Heart left ventricle (tissue), 16 donors: ENCODE measurements around the gene ZCCHC2. TPM values are rescaled to one million over a fixed set of nuclear protein-coding genes. Genes with fewer than 3 reads are reported as not detected.

Source experiments
- ATAC-seq, 4 donors: fragments of 200-7000 bp; cut with Tn5 transposase; one replicate each; pipeline ENCODE4 v1.9.1; 2020 to 2022; ENCODE audit warnings: moderate library complexity in 4 of 4, mild to moderate bottlenecking in 3 of 4, moderate number of reproducible peaks in 1 of 4
- DNase-seq, 5 donors: peaks; one replicate each; pipeline ENCODE4 v3.0.0-alpha.2; 2020
- H3K27ac ChIP-seq, 12 donors: fragments of 200-600 bp; sonication (generic) in 4 of 12; one replicate each; pipeline versions ENCODE4 v1.5.0 to v1.8.0; 2016 to 2022; ENCODE audit warnings: mild to moderate bottlenecking in 2 of 12
- H3K27me3 ChIP-seq, 9 donors: fragments of 200-600 bp; sonication (generic) in 2 of 9; one replicate each; pipeline versions ENCODE4 v1.5.1 to v1.8.0; 2016 to 2022; ENCODE audit warnings: mild to moderate bottlenecking in 3 of 9
- H3K36me3 ChIP-seq, 9 donors: fragments of 200-600 bp; sonication (generic) in 2 of 9; one replicate each; pipeline versions ENCODE4 v1.5.0 to v1.8.0; 2018 to 2022; ENCODE audit warnings: mild to moderate bottlenecking in 2 of 9
- H3K4me1 ChIP-seq, 12 donors: fragments of 200-600 bp; sonication (generic) in 4 of 12; one replicate each; pipeline versions ENCODE4 v1.5.0 to v1.8.0; 2016 to 2022; ENCODE audit warnings: mild to moderate bottlenecking in 3 of 12
- H3K4me3 ChIP-seq, 12 donors: fragments of 200-600 bp; sonication (generic) in 4 of 12; one replicate each; pipeline versions ENCODE4 v1.5.0 to v1.8.0; 2017 to 2022; ENCODE audit warnings: mild to moderate bottlenecking in 9 of 12, moderate library complexity in 4 of 12
- H3K9me3 ChIP-seq, 12 donors: fragments of 200-600 bp; sonication (generic) in 4 of 12; one replicate each; pipeline versions ENCODE4 v1.5.0 to v1.8.0; 2016 to 2022; ENCODE audit warnings: mild to moderate bottlenecking in 1 of 12
- POLR2A ChIP-seq, 2 donors: fragments of 450-650 bp; IDR thresholded peaks; one replicate each; pipeline ENCODE4 v1.6.1; 2017; ENCODE audit warnings: antibody characterized with exemption in 2 of 2, mild to moderate bottlenecking in 2 of 2, moderate library complexity in 2 of 2
- WGBS, 4 donors: extraction: QIAGEN DNeasy Blood & Tissue Kit in 2 of 4; methylation state at CpG; one replicate each; pipeline versions ENCODE4 v1.1.5 to v1.1.7; 2013 to 2018; 5-methylcytosine and 5-hydroxymethylcytosine counted together
- intact Hi-C, 10 donors: fragments of 100-400 bp; cut with DNase I; formaldehyde crosslinking; loops; one replicate each; pipeline versions ENCODE4 v1.11.1 to v1.14.2; 2022
- polyA plus RNA-seq, 2 donors: library from polyadenylated mRNA; stranded (reverse); fragments of 200-250 nt; gene quantifications; one replicate each; pipeline ENCODE4 v1.2.3, GENCODE V29; 2013
- total RNA-seq, 9 donors: library from RNA; depleted of rRNA in 2 of 9; stranded (reverse); fragments of >200 nt in 2 of 9; fragmentation: NEBNext Ultra II Directional in 3 of 9; extraction: Animal tissue kit (Norgen Biotek cat#: 25700) in 3 of 9; gene quantifications; one replicate each; pipeline versions ENCODE4 v1.1.0 to v1.2.4, GENCODE V29; 2016 to 2023
- TF ChIP-seq, protein P1 (sequence below), 12 donors: fragments of 200-600 bp; sonication (generic) in 4 of 12; IDR thresholded peaks; one replicate each; pipeline versions ENCODE4 v1.5.0 to v1.8.0; 2018 to 2022; ENCODE audit warnings: antibody characterized with exemption in 12 of 12, mild to moderate bottlenecking in 5 of 12
- donor health status: ischemic (EF 13 %, LVEDD 7.1; RV severe dilation, severe dysfunction).
- donor health status: healthy with polysubstance abuse.
- donor health status: DM: no; HTN: yes; CAD: no.
- donor health status: DM: no; HTN: no; CAD: no.
- donor health status: ischemic (EF 25% LVEDD 6.9; RV normal size, moderate dysfunction).
- donor health status: ischemic (EF 25% LVEDD 5.7; RV mildly dilated, moderate dysfunction).
- donor health status: healthy.
- donor health status: DM: yes; HTN: yes; CAD: no.
- donor health status: ischemic (EF 35%, LVEDD 5.7; RV mildly dilated, moderate dysfunction).
- donor health status: nonischemic (EF 11% LVEDD 7.7; RV severe dilation, severe dysfunction).
- donor health status: DM: yes; HTN: yes; CAD: no.
- donor health status: PGD.
- donor health status: ischemic (EF 29% LVEDD 5.4; RV normal size, mild dysfunction).
- donor health status: nonischemic (EF 23%, LVEDD 6.1; RV moderate dilation, normal function).

Gene ZCCHC2
- total and polyA plus RNA-seq, 11 donors = 5.6 to 27.5 (median 18.6) TPM

DNA sequence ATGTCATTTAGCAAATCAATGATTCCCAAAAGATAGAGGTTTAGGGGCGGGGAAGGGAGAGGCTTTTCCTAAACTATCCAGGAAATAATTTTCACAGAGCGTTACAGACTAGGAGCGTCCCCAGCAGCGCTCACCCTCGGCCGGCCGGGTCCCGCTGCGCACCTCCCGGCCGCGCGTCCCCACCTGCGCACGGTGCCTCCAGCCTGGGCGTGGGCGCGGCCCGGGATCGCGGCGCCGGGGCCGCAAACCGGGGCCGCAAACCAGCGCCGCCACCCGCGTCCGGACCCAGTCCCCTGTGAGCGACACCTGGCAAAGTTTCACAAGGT lies 684 bp upstream of the ZCCHC2 start:
- TF ChIP-seq POLR2A (IDR thresholded peaks at IDR 0.05) = no peak
- TF ChIP-seq, protein P1, sequence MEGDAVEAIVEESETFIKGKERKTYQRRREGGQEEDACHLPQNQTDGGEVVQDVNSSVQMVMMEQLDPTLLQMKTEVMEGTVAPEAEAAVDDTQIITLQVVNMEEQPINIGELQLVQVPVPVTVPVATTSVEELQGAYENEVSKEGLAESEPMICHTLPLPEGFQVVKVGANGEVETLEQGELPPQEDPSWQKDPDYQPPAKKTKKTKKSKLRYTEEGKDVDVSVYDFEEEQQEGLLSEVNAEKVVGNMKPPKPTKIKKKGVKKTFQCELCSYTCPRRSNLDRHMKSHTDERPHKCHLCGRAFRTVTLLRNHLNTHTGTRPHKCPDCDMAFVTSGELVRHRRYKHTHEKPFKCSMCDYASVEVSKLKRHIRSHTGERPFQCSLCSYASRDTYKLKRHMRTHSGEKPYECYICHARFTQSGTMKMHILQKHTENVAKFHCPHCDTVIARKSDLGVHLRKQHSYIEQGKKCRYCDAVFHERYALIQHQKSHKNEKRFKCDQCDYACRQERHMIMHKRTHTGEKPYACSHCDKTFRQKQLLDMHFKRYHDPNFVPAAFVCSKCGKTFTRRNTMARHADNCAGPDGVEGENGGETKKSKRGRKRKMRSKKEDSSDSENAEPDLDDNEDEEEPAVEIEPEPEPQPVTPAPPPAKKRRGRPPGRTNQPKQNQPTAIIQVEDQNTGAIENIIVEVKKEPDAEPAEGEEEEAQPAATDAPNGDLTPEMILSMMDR (IDR thresholded peaks at IDR 0.05) = no peak
- 0 to 1% (median 0%) methylated on average over 19 to 32 of the region's 32 CpGs for WGBS, 4 donors
- H3K4me1 ChIP-seq = peaks cover 0 to 31% (median 18%) of the 10 kb centered on the region in 12 donors

DNA sequence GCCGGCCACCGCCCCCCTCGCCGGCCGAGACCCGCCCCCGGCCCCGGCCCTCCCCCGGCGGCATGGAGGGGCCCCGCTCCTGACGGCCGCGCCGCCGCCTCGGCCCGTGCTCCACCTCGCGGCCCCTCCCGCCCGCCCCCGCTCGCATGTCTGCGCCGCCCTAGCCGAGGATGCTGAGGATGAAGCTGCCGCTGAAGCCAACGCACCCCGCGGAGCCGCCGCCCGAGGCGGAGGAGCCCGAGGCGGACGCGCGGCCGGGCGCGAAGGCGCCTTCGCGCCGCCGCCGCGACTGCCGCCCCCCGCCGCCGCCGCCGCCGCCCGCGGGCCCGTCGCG lies 397 bp downstream of the ZCCHC2 start:
- intact Hi-C loops = loop anchor here in 7 of 10 donors (2.0 to 10.0 kb wide), 8 partner anchors 44 to 336 kb away; partner anchors contain the start of genes PHLPP1 (in 3 of the 7), PIGN (in 1 of the 7) and RELCH (in 1 of the 7)
- DNase-seq (no peak), ATAC-seq (no peak)
- 0 to 1% (median 0%) methylated on average over 6 to 62 of the region's 62 CpGs for WGBS, 4 donors
- peak overlapping the region; percentile 65 to 98 (median 93) for H3K4me3 ChIP-seq
- no peaks in the 10 kb centered on the region for H3K27me3 ChIP-seq
- peaks cover 3 to 42% (median 25%) of the 10 kb centered on the region in 12 donors for H3K4me1 ChIP-seq
- no peaks in the 10 kb centered on the region for H3K36me3 ChIP-seq
- TF ChIP-seq, protein P1 (IDR thresholded peaks at IDR 0.05) = no peak
- no peak for TF ChIP-seq POLR2A (IDR thresholded peaks at IDR 0.05)
- H3K27ac ChIP-seq = peak overlapping the region; percentile 86 to 100 (median 98)
- H3K9me3 ChIP-seq = no peaks in the 10 kb centered on the region

More for the DNA sequence above, 684 bp upstream of the ZCCHC2 start:
- H3K4me3 ChIP-seq = peak overlapping the region; percentile 65 to 98 (median 93)
- no peaks in the 10 kb centered on the region for H3K27me3 ChIP-seq
- no peaks in the 10 kb centered on the region for H3K9me3 ChIP-seq
- ATAC-seq (peak in 2 of 4 donors; percentile 5 to 6), DNase-seq (no peak)
- no peaks in the 10 kb centered on the region for H3K36me3 ChIP-seq
- H3K27ac ChIP-seq = peak overlapping the region; percentile 86 to 99 (median 97)
- intact Hi-C loops = loop anchor here in 8 of 10 donors (1.0 to 10.0 kb wide), 10 partner anchors 45 to 335 kb away; partner anchors contain the start of genes PHLPP1 (in 3 of the 8), PIGN (in 1 of the 8) and RELCH (in 1 of the 8)

DNA sequence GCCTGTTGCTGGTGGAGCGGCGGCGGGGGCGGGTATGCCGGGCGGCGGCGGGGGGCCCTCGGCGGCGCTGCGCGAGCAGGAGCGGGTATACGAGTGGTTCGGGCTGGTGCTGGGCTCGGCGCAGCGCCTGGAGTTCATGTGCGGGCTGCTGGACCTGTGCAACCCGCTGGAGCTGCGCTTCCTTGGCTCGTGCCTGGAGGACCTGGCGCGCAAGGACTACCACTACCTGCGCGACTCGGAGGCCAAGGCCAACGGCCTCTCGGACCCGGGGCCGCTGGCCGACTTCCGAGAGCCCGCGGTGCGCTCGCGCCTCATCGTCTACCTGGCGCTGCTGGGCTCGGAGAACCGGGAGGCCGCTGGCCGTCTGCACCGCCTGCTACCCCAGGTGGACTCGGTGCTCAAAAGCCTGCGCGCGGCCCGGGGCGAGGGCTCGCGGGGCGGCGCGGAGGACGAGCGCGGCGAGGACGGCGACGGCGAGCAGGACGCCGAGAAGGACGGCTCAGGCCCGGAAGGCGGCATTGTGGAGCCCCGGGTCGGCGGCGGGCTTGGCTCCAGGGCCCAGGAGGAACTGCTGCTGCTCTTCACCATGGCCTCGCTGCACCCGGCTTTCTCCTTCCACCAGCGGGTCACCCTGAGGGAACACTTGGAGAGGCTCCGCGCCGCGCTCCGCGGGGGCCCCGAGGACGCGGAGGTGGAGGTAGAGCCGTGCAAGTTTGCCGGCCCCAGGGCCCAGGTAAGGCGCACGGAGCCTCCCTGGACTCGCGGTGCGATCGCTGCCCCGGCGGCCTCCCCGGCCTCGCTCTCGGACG lies 1.0 kb downstream of the ZCCHC2 start:
- ATAC-seq (no peak), DNase-seq (peak; percentile 46 to 81 (median 57))
- Histone ChIP-seq H3K27me3 (no peaks in the 10 kb centered on the region), H3K27ac (peak overlapping the region; percentile 90 to 100 (median 97)), H3K4me1 (peaks cover 3 to 48% (median 26%) of the 10 kb centered on the region in 12 donors), H3K36me3 (no peaks in the 10 kb centered on the region), H3K4me3 (peak overlapping the region; percentile 66 to 98 (median 94)), H3K9me3 (no peaks in the 10 kb centered on the region)
- no peak for TF ChIP-seq POLR2A (IDR thresholded peaks at IDR 0.05)
- TF ChIP-seq, protein P1 (IDR thresholded peaks at IDR 0.05) = no peak
- WGBS, 4 donors = 0 to 1% (median 0%) methylated on average over 19 to 100 of the region's 100 CpGs
- intact Hi-C loops = loop anchor here in 7 of 10 donors (2.0 to 10.0 kb wide), 8 partner anchors 43 to 337 kb away; partner anchors contain the start of genes PHLPP1 (in 3 of the 7), PIGN (in 1 of the 7) and RELCH (in 1 of the 7)
